GM23338 (cell line): ENCODE data around the gene TBC1D5. TPM values are rescaled to one million over a fixed set of nuclear protein-coding genes. Genes with fewer than 3 reads are reported as not detected.

Experiments
- ATAC-seq: fragments of 200-7000 bp; cut with Tn5 transposase; 3 replicates; pipeline ENCODE4 v1.9.1; 2020
- DNase-seq: peaks from one replicate; pipeline ENCODE4 v3.0.0-alpha.2; 2015; ENCODE audit warnings: low spot score
- H2AFZ ChIP-seq: fragments of 200-600 bp; sonication (generic); 2 replicates; pipeline ENCODE4 v1.8.0; 2016; ENCODE audit warnings: antibody characterized with exemption, mild to moderate bottlenecking, moderate library complexity
- H3F3A ChIP-seq: fragments of 200-600 bp; sonication (generic); replicated peaks from 2 replicates; pipeline ENCODE4 v1.8.0; 2017; ENCODE audit warnings: antibody characterized with exemption, mixed run types, low read depth
- H3K27ac ChIP-seq: fragments of 200-600 bp; sonication (generic); 2 replicates; pipeline ENCODE4 v1.6.1; 2016; ENCODE audit warnings: low read depth
- H3K27me3 ChIP-seq: fragments of 200-600 bp; sonication (generic); 2 replicates; pipeline ENCODE4 v1.8.0; 2016; ENCODE audit warnings: mild to moderate bottlenecking, mixed run types, moderate library complexity; ENCODE audit not compliant: insufficient read depth
- H3K36me3 ChIP-seq: fragments of 200-600 bp; sonication (generic); 2 replicates; pipeline ENCODE4 v1.8.0; 2016; ENCODE audit warnings: mild to moderate bottlenecking; ENCODE audit not compliant: insufficient read depth
- H3K4me1 ChIP-seq: fragments of 200-600 bp; sonication (generic); 2 replicates; pipeline ENCODE4 v1.8.0; 2016; ENCODE audit warnings: mild to moderate bottlenecking, moderate library complexity; ENCODE audit not compliant: insufficient read depth
- H3K4me2 ChIP-seq: fragments of 200-600 bp; sonication (generic); 2 replicates; pipeline ENCODE4 v1.7.1; 2017; ENCODE audit warnings: mixed run types
- H3K4me3 ChIP-seq: fragments of 200-600 bp; sonication (generic); 2 replicates; pipeline ENCODE4 v1.6.1; 2016; ENCODE audit warnings: mixed run types
- H3K79me2 ChIP-seq: fragments of 200-600 bp; sonication (generic); replicated peaks from 2 replicates; pipeline ENCODE4 v1.8.0; 2017; ENCODE audit warnings: mild to moderate bottlenecking; ENCODE audit not compliant: insufficient read depth
- H3K9me2 ChIP-seq: fragments of 200-600 bp; sonication (generic); 2 replicates; pipeline ENCODE4 v1.8.0; 2017; ENCODE audit not compliant: insufficient read depth
- H4K20me1 ChIP-seq: fragments of 200-600 bp; sonication (generic); replicated peaks from 2 replicates; pipeline ENCODE4 v1.8.0; 2017; ENCODE audit warnings: mild to moderate bottlenecking; ENCODE audit not compliant: insufficient read depth
- H3K27ac Mint-ChIP-seq: 2 replicates; pipeline ENCODE4 v1.8.0; 2020; ENCODE audit warnings: inconsistent platforms, mild to moderate bottlenecking, moderate library complexity, mixed read lengths
- H3K27me3 Mint-ChIP-seq: 3 replicates; pipeline ENCODE4 v1.8.0; 2022; ENCODE audit warnings: low read depth, mild to moderate bottlenecking, moderate library complexity, mixed read lengths, inconsistent platforms; ENCODE audit not compliant: insufficient read depth, poor library complexity
- H3K36me3 Mint-ChIP-seq: 3 replicates; pipeline ENCODE4 v1.8.0; 2021; ENCODE audit warnings: low read depth, mild to moderate bottlenecking, inconsistent platforms, moderate library complexity, mixed read lengths
- H3K4me1 Mint-ChIP-seq: 3 replicates; pipeline ENCODE4 v1.8.0; 2020; ENCODE audit warnings: mild to moderate bottlenecking, inconsistent platforms, mixed read lengths
- H3K4me3 Mint-ChIP-seq: 3 replicates; pipeline ENCODE4 v1.8.0; 2021; ENCODE audit warnings: moderate library complexity, mild to moderate bottlenecking, inconsistent platforms, mixed read lengths
- H3K9me3 Mint-ChIP-seq: 3 replicates; pipeline ENCODE4 v1.8.0; 2020; ENCODE audit warnings: moderate library complexity, mild to moderate bottlenecking, inconsistent platforms, mixed read lengths
- CREB1 ChIP-seq: fragments of 250-450 bp; sonication (Bioruptor Pico); IDR thresholded peaks from 2 replicates; pipeline ENCODE4 v1.5.0; 2020; ENCODE audit warnings: low read depth, mild to moderate bottlenecking, moderate library complexity
- EZH2 ChIP-seq: fragments of 200-600 bp; sonication (generic); IDR thresholded peaks from one replicate; pipeline ENCODE4 v1.8.0; 2017; ENCODE audit warnings: antibody characterized with exemption, mild to moderate bottlenecking, low read depth; ENCODE audit not compliant: unreplicated experiment
- EZH2phosphoT487 ChIP-seq: fragments of 200-600 bp; sonication (generic); IDR thresholded peaks from one replicate; pipeline ENCODE4 v1.8.1; 2018; ENCODE audit warnings: antibody characterized with exemption; ENCODE audit not compliant: unreplicated experiment
- JUNB ChIP-seq: IDR thresholded peaks from one replicate; pipeline ENCODE4 v1.6.1; 2016; ENCODE audit warnings: antibody characterized with exemption; ENCODE audit not compliant: unreplicated experiment
- POLR2AphosphoS5 ChIP-seq: IDR thresholded peaks from 2 replicates; pipeline ENCODE4 v1.6.1; 2016; ENCODE audit warnings: antibody characterized with exemption, low read depth
- STAT1 ChIP-seq: IDR thresholded peaks from one replicate; pipeline ENCODE4 v1.6.1; 2016; ENCODE audit warnings: antibody characterized with exemption; ENCODE audit not compliant: unreplicated experiment
- ZNF114 ChIP-seq: fragments of 250-450 bp; sonication (Bioruptor Pico); IDR thresholded peaks from 2 replicates; pipeline ENCODE4 v1.5.0; 2020; ENCODE audit warnings: mild to moderate bottlenecking, moderate library complexity
- polyA plus RNA-seq: library from polyadenylated mRNA; unstranded; fragments of >200 nt; fragmentation: Nextera tagmentation; extraction: Ambion mirVana; gene quantifications from 2 replicates; pipeline ENCODE4 v1.2.1, GENCODE V29; 2016
- total RNA-seq: library from RNA; depleted of rRNA; stranded (reverse); fragments of >200 nt; shearing (Covaris generic); gene quantifications from 2 replicates; pipeline ENCODE4 v1.2.3, GENCODE V29; 2014
- TF ChIP-seq, protein P1 (sequence below): fragments of 250-450 bp; sonication (Bioruptor Pico); IDR thresholded peaks from 2 replicates; pipeline ENCODE4 v1.5.0; 2020; ENCODE audit warnings: mild to moderate bottlenecking, moderate library complexity
- TF ChIP-seq, protein P2 (sequence below), 2 experiments: fragments of 200-600 bp in 1 of 2; sonication (generic) in 1 of 2; conservative IDR thresholded peaks; 2 replicates each; pipeline versions ENCODE4 v1.5.1 to v1.6.1; 2016 to 2017; ENCODE audit warnings: antibody characterized with exemption in 2 of 2, low read depth in 2 of 2, mild to moderate bottlenecking in 2 of 2, moderate library complexity in 1 of 2

The TBC1D5 gene
- total and polyA plus RNA-seq, 2 experiments from 2014 or later, result 21.8 to 48.1 TPM

DNA sequence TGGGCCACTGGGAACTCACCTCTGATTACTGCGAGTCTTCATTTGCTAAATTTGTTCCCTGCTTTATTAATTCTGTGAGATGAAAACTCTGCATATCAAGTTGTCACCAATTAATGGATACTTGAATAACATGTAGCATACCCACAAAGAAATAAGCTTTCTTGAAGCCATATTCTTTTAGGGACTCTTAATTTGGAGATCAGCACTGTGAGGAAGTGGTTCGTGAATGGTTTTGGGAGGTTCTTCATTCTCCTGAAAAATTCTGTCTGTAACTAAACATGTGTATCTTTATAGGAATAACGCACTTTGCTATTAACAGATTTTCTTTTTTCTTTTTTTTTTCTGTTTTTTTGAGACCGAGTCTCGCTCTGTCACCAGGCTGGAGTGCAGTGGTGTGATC, 19.1 kb upstream of the TBC1D5 start (continued):
- TF ChIP-seq JUNB (no peak), POLR2AphosphoS5 (no peak), EZH2 (no peak)

DNA sequence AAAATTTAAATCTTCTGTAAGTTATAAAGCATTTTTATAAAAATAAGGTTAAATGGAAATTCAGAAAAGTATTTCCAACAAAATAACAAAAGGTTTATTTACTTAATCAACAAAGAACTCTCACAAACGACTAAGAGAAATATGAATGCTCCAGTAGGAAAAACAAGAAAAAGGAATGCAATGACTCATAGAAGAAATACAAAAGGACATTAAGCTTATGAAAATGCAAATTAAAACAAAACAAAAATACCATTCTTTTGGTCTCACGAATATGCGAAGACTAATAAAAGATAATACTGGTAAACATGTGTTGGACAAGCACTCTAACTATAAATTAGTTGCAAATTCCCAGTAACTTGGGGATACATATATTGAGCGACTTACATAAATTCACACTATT, 17.5 kb upstream of the TBC1D5 start:
- no peaks in the 10 kb centered on the region for H3K27me3 Mint-ChIP-seq
- H3K4me3 Mint-ChIP-seq, result no peak overlapping the region
- H3K79me2 ChIP-seq, result no peaks in the 10 kb centered on the region
- H3K4me1 Mint-ChIP-seq, result peaks cover 2% of the 10 kb centered on the region; the same call in 2 of the 3 replicates
- no peak overlapping the region for H3K27ac ChIP-seq
- no peaks in the 10 kb centered on the region for H3K9me3 Mint-ChIP-seq
- H3K4me2 ChIP-seq, result no peak overlapping the region
- no peaks in the 10 kb centered on the region for H3K36me3 Mint-ChIP-seq
- H4K20me1 ChIP-seq, result no peaks in the 10 kb centered on the region
- no peaks in the 10 kb centered on the region for H3F3A ChIP-seq
- H3K36me3 ChIP-seq, result no peaks in the 10 kb centered on the region
- ATAC-seq, result no peak
- no peak overlapping the region for H3K27ac Mint-ChIP-seq
- no peak overlapping the region for H2AFZ ChIP-seq
- no peak overlapping the region for H3K4me3 ChIP-seq
- H3K4me1 ChIP-seq, result peaks cover 7% of the 10 kb centered on the region; the same call in 1 of the 2 replicates
- no peaks in the 10 kb centered on the region for H3K27me3 ChIP-seq
- TF ChIP-seq ZNF114 (no peak), STAT1 (no peak), EZH2 (no peak), CREB1 (CRISPR knock-in tag) (no peak), EZH2phosphoT487 (no peak)
- TF ChIP-seq, protein P1, sequence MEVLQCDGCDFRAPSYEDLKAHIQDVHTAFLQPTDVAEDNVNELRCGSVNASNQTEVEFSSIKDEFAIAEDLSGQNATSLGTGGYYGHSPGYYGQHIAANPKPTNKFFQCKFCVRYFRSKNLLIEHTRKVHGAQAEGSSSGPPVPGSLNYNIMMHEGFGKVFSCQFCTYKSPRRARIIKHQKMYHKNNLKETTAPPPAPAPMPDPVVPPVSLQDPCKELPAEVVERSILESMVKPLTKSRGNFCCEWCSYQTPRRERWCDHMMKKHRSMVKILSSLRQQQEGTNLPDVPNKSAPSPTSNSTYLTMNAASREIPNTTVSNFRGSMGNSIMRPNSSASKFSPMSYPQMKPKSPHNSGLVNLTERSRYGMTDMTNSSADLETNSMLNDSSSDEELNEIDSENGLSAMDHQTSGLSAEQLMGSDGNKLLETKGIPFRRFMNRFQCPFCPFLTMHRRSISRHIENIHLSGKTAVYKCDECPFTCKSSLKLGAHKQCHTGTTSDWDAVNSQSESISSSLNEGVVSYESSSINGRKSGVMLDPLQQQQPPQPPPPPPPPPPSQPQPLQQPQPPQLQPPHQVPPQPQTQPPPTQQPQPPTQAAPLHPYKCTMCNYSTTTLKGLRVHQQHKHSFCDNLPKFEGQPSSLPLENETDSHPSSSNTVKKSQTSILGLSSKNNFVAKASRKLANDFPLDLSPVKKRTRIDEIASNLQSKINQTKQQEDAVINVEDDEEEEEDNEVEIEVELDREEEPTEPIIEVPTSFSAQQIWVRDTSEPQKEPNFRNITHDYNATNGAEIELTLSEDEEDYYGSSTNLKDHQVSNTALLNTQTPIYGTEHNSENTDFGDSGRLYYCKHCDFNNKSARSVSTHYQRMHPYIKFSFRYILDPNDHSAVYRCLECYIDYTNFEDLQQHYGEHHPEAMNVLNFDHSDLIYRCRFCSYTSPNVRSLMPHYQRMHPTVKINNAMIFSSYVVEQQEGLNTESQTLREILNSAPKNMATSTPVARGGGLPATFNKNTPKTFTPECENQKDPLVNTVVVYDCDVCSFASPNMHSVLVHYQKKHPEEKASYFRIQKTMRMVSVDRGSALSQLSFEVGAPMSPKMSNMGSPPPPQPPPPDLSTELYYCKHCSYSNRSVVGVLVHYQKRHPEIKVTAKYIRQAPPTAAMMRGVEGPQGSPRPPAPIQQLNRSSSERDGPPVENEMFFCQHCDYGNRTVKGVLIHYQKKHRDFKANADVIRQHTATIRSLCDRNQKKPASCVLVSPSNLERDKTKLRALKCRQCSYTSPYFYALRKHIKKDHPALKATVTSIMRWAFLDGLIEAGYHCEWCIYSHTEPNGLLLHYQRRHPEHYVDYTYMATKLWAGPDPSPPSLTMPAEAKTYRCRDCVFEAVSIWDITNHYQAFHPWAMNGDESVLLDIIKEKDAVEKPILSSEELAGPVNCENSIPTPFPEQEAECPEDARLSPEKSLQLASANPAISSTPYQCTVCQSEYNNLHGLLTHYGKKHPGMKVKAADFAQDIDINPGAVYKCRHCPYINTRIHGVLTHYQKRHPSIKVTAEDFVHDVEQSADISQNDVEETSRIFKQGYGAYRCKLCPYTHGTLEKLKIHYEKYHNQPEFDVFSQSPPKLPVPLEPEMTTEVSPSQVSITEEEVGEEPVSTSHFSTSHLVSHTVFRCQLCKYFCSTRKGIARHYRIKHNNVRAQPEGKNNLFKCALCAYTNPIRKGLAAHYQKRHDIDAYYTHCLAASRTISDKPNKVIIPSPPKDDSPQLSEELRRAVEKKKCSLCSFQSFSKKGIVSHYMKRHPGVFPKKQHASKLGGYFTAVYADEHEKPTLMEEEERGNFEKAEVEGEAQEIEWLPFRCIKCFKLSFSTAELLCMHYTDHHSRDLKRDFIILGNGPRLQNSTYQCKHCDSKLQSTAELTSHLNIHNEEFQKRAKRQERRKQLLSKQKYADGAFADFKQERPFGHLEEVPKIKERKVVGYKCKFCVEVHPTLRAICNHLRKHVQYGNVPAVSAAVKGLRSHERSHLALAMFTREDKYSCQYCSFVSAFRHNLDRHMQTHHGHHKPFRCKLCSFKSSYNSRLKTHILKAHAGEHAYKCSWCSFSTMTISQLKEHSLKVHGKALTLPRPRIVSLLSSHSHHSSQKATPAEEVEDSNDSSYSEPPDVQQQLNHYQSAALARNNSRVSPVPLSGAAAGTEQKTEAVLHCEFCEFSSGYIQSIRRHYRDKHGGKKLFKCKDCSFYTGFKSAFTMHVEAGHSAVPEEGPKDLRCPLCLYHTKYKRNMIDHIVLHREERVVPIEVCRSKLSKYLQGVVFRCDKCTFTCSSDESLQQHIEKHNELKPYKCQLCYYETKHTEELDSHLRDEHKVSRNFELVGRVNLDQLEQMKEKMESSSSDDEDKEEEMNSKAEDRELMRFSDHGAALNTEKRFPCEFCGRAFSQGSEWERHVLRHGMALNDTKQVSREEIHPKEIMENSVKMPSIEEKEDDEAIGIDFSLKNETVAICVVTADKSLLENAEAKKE (CRISPR knock-in tag), result no peak
- TF ChIP-seq, protein P2, sequence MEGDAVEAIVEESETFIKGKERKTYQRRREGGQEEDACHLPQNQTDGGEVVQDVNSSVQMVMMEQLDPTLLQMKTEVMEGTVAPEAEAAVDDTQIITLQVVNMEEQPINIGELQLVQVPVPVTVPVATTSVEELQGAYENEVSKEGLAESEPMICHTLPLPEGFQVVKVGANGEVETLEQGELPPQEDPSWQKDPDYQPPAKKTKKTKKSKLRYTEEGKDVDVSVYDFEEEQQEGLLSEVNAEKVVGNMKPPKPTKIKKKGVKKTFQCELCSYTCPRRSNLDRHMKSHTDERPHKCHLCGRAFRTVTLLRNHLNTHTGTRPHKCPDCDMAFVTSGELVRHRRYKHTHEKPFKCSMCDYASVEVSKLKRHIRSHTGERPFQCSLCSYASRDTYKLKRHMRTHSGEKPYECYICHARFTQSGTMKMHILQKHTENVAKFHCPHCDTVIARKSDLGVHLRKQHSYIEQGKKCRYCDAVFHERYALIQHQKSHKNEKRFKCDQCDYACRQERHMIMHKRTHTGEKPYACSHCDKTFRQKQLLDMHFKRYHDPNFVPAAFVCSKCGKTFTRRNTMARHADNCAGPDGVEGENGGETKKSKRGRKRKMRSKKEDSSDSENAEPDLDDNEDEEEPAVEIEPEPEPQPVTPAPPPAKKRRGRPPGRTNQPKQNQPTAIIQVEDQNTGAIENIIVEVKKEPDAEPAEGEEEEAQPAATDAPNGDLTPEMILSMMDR (conservative IDR thresholded peaks at IDR 0.05; ENCODE audit: low read depth in 2 of 2), result no peak
- DNase-seq, result no peak
- H3K9me2 ChIP-seq, result no peaks in the 10 kb centered on the region
